Measurements from ENCODE around the gene COL4A3. TPM values are rescaled to one million over a fixed set of nuclear protein-coding genes. Genes with fewer than 3 reads are reported as not detected.

Gene COL4A3
- total and polyA plus RNA-seq, 9 of the 15 experiments (the other 6 are each of a cell fraction or from before 2014, with no cell fraction given) = not detected

DNA sequence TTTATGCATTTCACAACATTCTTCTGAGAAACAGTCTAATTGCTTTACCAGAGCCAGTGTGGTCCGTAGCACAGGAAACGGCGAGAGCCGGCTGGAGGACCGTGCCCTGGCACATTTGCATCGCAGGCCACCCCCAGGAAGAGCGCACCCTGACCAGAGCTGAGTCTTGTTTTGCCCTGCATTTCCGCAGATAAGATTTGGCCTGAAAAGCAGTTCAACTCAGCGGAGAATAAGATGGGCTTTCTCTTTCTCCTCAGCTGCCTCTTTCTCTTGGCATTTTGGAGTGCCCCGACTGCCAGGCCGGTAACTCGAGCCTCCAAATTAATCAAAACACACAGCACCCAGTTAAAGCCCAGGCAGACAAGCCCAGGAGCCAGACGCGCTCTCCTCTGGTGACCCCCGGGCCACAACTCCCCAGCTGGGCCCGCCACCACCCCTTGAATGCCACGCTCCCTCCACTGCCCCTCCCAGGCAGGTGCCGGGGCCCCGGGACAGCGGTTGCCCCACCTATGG lies 883 bp upstream of the COL4A3 start (continued):
- TF ChIP-seq, protein P1, sequence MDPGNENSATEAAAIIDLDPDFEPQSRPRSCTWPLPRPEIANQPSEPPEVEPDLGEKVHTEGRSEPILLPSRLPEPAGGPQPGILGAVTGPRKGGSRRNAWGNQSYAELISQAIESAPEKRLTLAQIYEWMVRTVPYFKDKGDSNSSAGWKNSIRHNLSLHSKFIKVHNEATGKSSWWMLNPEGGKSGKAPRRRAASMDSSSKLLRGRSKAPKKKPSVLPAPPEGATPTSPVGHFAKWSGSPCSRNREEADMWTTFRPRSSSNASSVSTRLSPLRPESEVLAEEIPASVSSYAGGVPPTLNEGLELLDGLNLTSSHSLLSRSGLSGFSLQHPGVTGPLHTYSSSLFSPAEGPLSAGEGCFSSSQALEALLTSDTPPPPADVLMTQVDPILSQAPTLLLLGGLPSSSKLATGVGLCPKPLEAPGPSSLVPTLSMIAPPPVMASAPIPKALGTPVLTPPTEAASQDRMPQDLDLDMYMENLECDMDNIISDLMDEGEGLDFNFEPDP (CRISPR knock-in tag; IDR thresholded peaks at IDR 0.05) = no peak
- TF ChIP-seq, protein P2, sequence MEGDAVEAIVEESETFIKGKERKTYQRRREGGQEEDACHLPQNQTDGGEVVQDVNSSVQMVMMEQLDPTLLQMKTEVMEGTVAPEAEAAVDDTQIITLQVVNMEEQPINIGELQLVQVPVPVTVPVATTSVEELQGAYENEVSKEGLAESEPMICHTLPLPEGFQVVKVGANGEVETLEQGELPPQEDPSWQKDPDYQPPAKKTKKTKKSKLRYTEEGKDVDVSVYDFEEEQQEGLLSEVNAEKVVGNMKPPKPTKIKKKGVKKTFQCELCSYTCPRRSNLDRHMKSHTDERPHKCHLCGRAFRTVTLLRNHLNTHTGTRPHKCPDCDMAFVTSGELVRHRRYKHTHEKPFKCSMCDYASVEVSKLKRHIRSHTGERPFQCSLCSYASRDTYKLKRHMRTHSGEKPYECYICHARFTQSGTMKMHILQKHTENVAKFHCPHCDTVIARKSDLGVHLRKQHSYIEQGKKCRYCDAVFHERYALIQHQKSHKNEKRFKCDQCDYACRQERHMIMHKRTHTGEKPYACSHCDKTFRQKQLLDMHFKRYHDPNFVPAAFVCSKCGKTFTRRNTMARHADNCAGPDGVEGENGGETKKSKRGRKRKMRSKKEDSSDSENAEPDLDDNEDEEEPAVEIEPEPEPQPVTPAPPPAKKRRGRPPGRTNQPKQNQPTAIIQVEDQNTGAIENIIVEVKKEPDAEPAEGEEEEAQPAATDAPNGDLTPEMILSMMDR (IDR thresholded peaks at IDR 0.05 in 2 of 3, conservative IDR thresholded peaks at IDR 0.05 in 1 of 3; ENCODE audit: insufficient read depth in 2 of 3, low read depth in 1 of 3, low read length in 3 of 3) = no peak
- no peak for TF ChIP-seq XRCC3 (IDR thresholded peaks at IDR 0.05)

DNA sequence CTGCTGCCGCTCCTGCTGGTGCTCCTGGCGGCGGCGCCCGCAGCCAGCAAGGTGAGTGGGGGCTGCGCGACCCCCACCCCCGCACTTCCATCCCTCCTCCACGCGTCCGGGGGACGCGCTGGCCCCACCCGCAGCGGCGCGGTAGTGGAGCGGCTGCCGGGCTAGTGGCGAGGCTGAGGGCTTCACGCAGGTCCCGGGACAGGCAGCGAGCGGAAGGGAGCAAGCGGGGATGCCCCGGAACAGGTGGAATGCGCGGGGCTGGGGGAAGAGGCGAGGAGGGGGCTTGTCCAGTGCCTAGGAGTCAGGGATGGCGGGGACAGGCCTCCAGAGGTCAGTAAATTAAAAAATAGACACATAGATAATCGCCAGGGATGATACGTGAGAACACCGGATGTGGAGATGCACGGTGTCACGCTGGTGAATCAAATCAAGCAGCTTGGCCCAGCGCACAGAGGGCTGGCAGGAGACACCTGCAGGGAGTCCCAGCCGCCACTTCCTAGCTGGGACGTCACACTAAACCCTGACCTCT lies 403 bp downstream of the COL4A3 start:
- 2% methylated on average over 15 of the region's 38 CpGs for WGBS (ENCODE audit: insufficient coverage, low coverage, missing lambda C conversion rate)
- H3K9me3 ChIP-seq (replicated peaks; ENCODE audit: control insufficient read depth, insufficient read depth, low read depth, low read length) = no peaks in the 10 kb centered on the region
- intact Hi-C loops (cut with micrococcal nuclease) = no loop called here
- no TSS peak for BruUV-seq (replicated peaks)
- H3K27ac ChIP-seq (ENCODE audit: extremely low read depth, low read depth, low read length) = no peak overlapping the region
- ChIA-PET CTCF (ENCODE audit: low intra/inter-chr PET ratio) (no interaction called here), POLR2A (no interaction called here)
- in situ Hi-C loops (cut with MboI) = no loop called here
- DNase-seq (ENCODE audit: extremely low read depth in 1 of 4, low spot score in 3 of 4) = no peak
- H3K4me2 ChIP-seq (ENCODE audit: insufficient read depth, low read length) = no peak overlapping the region
- no peak for ATAC-seq
- H3K27me3 ChIP-seq (ENCODE audit: control insufficient read depth in 2 of 2, insufficient read depth in 2 of 2, low read length in 2 of 2) = peaks cover 0 to 7% of the 10 kb centered on the region in 2 experiments; a peak in 2 of 5 replicates
- H3K4me3 ChIP-seq = no peak overlapping the region
- H3K79me2 ChIP-seq (ENCODE audit: control insufficient read depth, insufficient read depth, low read length) = no peaks in the 10 kb centered on the region
- peaks cover 0 to 12% of the 10 kb centered on the region in 2 experiments; a peak in 1 of 5 replicates for H3K4me1 ChIP-seq (replicated peaks in 1 of 2; ENCODE audit: control insufficient read depth in 2 of 2, insufficient read depth in 2 of 2, low read length in 2 of 2)
- no peaks in the 10 kb centered on the region for H3K36me3 ChIP-seq (ENCODE audit: control insufficient read depth, insufficient read depth, low read length)
- H4K20me1 ChIP-seq (replicated peaks; ENCODE audit: control insufficient read depth, insufficient read depth, low read length) = no peaks in the 10 kb centered on the region
- no peak overlapping the region for H3K9ac ChIP-seq (ENCODE audit: insufficient read depth in 1 of 2, low read depth in 2 of 2, low read length in 2 of 2)
- no peak for FAIRE-seq
- no peaks in the 10 kb centered on the region for H3K9me1 ChIP-seq (ENCODE audit: control insufficient read depth, insufficient read depth, low read length)
- no peak for TF ChIP-seq RNF2 (IDR thresholded peaks at IDR 0.05)
- no peak for TF ChIP-seq KLF10 (CRISPR knock-in tag; IDR thresholded peaks at IDR 0.05)
- TF ChIP-seq, protein P3, sequence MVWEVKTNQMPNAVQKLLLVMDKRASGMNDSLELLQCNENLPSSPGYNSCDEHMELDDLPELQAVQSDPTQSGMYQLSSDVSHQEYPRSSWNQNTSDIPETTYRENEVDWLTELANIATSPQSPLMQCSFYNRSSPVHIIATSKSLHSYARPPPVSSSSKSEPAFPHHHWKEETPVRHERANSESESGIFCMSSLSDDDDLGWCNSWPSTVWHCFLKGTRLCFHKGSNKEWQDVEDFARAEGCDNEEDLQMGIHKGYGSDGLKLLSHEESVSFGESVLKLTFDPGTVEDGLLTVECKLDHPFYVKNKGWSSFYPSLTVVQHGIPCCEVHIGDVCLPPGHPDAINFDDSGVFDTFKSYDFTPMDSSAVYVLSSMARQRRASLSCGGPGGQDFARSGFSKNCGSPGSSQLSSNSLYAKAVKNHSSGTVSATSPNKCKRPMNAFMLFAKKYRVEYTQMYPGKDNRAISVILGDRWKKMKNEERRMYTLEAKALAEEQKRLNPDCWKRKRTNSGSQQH (CRISPR knock-in tag; IDR thresholded peaks at IDR 0.05) = no peak
- H2AFZ ChIP-seq (ENCODE audit: low read depth, low read length) = no peak overlapping the region

Measured in K562 (cell line).